ENCODE data around the gene TAB2.

The TAB2 gene

DNA sequence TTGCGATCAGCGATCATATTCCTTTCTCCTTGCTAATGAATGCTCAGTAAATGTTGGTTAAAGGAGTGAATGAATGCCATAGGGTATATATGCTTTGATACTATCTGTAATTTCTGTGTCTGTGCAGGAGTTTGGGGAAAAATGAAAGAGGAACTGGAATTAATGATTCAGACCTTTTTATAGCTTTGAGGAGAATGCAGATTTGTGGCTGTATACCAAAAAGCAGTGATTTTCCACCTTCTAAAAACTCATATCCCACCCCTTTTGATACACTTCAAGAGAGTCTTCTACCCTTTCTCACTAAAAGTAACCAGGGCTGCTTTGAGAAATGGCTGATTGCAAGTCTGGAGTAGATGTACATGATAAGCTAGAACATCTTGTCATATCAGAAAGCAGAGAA is 56.0 kb downstream of the TAB2 start:
- DNase-seq, result no peak

- DNase-seq, result no peak
Measured at GRCh38 chr6:149379977-149380376, 62.5 kb downstream of the TAB2 start.

DNA sequence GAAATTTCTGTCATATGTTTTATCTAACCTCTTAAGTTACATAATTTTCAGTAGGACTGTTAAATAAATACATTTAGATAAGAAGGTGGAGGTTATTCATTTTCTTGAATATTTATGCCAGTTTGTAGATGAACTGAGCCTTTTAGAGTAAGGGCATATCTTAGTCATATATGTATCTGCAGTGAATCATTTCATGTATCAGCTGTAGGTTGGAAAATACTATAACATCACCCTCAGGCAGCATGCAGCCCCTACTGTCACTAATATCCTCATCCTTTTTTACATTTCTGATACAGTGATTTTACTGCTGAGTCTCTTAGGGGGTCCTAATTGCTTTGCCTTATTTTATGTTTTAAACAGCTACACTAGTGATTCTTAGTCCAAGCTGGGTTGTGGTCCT is 63.0 kb downstream of the TAB2 start:
- DNase-seq, result no peak

- no peak for DNase-seq
Measured at GRCh38 chr6:149383371-149383770, 65.9 kb downstream of the TAB2 start.

DNA sequence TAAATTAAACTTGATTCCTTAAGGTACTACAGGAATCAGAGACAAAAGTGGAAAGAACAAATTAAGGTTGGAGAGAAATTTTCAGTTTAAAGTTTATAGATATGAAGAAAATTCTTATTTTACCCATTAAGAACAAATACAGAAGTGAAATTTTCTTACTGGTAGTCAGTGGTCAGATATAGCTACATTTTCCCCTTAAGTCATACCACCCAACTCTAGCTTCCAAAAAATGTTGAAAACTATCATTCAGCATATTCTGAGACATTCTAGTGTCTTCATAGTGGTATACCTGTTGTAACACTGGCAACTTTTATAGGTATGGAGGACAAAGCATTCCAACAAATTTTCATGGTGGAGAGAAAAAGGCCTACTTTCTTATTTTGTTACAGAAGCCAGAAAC is 67.0 kb downstream of the TAB2 start:
- DNase-seq, result no peak

DNA sequence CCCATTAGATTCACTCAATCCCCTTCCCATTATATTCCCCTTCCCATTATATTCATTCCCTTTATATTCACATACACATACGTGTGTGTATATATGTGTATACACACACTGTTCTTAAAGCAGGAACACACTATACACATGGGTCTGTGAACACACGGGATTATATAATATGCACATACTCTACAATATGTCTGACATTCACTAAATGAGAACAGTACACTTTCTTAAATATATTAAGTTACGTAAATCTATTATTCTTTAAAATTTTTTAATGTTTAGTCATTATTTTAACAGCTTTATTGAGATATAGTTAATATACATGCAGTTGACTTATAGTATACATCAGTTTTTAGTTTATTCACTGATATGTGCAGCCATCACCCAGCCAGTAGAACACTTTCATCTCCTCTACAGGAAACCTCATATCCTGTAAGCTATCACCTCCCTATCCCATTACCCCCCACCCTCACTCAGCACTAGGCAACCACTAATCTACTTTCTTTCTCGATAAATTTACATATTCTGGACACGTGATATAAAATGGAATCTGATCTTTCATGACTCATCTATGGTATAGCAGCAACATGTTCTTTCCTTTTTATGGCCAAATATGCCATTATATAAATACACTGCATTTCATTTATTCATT is 68.6 kb downstream of the TAB2 start:
- DNase-seq, result no peak

GRCh38 chr6:149387779-149388512 is 70.4 kb downstream of the TAB2 start:
- no peak for DNase-seq

DNA sequence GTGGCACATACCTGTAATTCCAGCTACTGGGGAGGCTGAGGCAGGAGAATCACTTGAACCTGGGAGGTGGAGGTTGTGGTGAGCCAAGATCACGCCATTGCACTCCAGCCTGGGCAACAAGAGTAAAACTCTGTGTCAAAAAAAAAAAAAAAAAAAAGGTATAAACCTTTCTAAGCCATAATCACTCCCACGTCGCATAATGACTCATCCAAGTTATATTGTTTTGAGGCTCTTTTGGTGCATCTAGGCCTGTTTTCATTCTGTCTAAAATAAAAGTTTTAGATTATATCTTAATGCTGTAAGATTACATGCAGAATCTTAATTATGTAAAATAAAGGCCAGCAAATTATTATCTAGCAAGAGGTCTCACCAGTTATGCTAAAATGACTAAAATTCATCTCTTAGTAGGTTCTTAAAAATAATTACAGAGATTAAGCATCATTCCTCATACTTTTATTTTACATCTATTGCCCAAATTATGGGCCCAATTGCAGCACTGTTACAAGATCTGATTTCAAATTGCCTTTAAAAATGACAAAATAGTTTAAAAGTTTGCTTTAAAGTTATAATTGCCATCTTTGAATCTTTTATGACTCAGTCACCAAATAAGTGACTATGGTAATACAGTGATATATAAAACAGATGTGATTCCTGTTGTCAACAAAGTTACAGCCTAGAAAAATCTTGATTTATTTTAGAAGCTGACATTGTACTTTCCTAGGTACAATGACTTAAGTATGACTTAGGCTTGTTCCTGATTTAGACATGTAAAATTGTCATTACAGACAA is 72.2 kb downstream of the TAB2 start:
- DNase-seq, result no peak

GRCh38 chr6:149392093-149392492 is 74.6 kb downstream of the TAB2 start:
- DNase-seq, result no peak

DNA sequence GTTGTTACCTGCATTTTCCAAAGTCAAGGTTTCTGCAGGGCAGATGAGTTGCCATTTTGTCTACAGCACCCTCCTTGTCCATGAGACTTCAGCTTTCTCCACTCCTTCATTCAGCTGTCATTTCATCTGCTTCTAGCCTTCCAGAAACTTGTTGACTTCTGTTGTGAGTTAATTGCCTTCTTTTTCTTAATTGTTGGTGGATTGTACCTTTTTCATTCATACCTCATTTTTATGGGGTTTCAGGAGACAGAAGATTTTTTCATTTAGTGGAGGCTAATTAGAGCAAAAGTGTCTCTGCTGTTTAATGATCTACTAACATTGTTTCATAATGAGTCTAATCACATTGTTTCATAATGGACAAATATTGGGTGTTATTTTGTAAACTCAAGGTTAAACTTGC is 75.0 kb downstream of the TAB2 start:
- DNase-seq, result no peak

DNA sequence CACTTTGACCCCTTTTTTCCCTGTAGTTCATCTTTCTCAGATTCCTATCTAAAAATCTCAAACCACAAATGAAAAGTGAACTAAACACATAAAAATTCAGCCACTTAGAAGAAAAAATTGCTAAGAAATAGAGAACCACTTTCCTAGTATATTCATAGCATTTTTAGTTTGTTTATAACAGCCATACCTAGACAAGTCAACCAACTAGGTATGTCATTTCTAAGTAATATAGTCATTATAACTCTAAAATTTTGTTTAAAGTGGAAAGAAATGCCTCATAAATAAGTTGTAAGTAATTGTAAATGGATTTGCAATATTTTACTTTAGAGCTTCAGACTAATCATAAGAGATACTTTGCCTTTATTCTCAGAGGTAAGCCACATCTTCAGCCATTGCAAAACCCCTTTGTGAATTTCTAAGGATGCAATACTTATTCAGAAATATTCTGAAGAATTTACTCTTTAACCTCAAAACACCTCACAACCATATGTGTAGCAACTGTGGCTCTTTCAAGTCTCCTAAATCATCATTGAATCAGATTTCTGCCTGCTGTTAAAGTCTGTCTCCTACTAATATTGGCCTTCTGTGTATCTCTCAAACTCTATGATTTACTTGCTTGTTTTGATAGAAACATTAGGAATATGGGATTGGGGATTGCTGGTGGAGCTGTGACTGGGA is 75.6 kb downstream of the TAB2 start:
- DNase-seq, result no peak

DNA sequence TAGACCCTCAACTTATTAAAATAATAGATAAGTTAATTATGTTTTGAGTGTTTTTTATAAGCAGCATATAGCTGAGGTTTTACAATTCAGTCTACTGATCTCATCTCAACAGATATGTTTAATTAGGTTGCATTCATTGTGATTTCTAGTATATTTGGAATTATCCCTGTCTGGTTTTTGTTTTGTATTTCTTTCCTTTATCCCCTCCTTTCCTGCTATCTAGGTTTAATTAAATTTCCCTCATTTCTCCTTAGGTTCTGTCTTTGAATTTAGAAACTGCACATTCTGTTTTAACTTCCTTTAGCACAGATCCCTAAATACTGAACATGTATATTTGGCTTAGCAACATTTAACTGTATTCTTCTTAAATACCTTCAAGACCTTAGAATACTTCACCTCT is 77.7 kb downstream of the TAB2 start:
- no peak for DNase-seq

GRCh38 chr6:149397384-149397783 is 79.9 kb downstream of the TAB2 start:
- DNase-seq, result no peak

GRCh38 chr6:149400050-149400449 is 82.5 kb downstream of the TAB2 start, which contains the start of gene SUMO4:
Gene SUMO4 (plus strand): TSS chr6:149400262. CDS start chr6:149400392, 130 bp downstream.
- DNase-seq, result no peak

GRCh38 chr6:149403534-149403933 is 86.0 kb downstream of the TAB2 start:
- DNase-seq, result no peak

DNA sequence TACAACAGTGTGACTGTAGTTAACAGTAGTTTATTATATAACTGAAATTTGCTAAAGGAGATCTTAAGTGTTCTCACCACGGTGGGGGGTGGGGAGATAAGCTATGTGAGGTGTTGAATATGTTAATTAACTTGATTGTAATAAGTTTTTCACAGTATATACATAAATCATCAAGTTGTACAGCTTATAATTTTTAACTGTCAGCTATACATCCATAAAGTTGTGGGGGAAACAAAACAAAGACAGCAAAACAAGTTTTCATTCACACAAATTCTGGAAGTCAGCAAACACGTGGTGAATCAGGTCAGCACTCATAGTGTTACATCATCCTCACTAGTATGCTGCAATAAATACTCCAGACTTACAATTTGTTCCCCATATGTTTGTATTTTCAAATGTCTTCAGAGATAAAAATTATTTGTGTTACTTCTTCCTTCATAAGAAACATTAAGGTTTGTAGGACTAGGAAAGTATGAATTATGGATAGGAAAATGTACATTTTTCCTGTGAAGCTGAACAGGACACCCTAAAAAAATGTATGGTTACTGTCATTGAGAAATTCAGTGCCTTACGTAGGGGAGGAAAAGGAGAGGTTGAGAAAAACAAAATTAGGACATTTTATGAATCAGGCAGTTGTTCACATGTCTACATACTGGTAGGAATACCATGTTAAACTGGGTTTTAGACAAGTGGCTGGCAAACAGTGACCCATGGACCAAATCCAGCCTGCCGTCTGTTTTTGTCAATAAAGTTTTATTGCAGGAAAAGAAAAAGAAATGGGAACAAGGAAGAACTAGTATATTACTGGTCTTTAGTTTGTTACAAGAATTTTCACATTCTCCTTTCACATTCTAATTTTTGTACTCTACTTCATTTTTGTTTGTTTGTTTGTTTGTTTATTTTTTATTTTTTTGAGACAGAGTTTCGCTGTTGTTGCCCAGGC is 88.6 kb downstream of the TAB2 start:
- no peak for DNase-seq

- DNase-seq, result no peak
Measured at GRCh38 chr6:149409617-149410016, 92.1 kb downstream of the TAB2 start.

- no peak for DNase-seq
Measured at GRCh38 chr6:149410557-149410956, 93.0 kb downstream of the TAB2 start.

DNA sequence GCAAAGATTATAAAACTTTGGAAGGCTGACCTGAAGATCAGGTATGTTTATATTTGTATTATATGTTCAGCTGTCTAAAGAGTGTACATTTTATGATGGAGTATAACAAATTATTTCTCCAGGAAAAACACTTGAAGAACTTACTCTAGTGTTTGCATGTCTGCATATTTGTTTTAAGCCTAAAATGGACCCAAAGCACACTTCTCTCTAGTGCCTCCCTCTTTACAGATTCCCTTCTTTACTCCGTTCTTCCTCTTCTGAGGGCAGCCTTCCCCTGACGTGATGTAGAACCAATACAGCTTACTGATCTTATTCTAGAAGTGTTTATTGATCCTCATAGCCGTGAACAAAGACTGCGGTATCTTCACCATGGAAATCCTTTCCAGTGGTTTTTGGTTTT is 96.5 kb downstream of the TAB2 start:
- no peak for DNase-seq

- DNase-seq, result no peak
Measured at GRCh38 chr6:149414821-149415220, 97.3 kb downstream of the TAB2 start.

DNA sequence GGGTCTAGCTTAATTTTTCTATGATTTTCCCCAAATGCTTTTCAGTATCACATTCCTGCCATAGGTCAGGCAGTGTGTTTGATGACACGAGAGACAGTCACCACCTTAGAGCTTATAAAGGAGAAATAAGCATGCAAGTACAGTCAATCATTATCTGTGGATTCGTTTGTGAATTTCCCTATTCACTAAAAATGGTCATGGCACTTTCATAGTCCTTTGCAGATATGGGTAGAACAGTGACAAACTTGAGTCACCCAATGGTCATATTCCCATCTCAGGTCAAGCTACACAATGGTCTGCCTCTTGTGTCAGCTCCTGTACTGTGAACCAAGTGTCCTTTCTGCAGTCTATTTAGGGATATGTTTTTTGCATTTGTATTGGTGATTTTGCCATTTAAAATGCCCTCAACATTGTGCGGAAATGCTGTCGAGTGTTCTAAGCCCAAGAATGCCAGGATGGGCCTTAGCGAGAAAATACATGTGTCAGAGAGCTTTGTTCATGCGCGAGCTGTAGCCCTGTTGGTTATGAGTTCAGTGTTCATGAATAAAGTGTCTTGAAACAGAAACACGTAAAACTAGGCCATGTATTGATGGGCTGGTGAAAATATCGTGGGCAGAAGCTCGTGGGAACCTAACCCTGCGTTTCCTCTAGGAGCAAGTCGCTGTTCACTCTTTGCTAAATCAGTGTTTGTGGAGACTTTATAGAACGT is 102.3 kb downstream of the TAB2 start:
- no peak for DNase-seq

- no peak for DNase-seq
Measured at GRCh38 chr6:149421132-149421531, 103.6 kb downstream of the TAB2 start.

Measured in kidney glomerular epithelial cell (primary cell).